Peyer's patch (tissue), 4 donors: ENCODE data around the gene GID8.

Experiments
- POLR2A ChIP-seq, 2 donors: fragments of 450-650 bp; IDR thresholded peaks; one replicate each; pipeline ENCODE4 v1.5.1; 2017; ENCODE audit warnings: antibody characterized with exemption in 2 of 2, mild to moderate bottlenecking in 2 of 2, moderate library complexity in 2 of 2
- TF ChIP-seq, protein P1 (sequence below), 6 experiments: fragments of 450-650 bp in 4 of 6; fragments of 200-600 bp in 2 of 6; sonication (generic) in 1 of 6; IDR thresholded peaks; one replicate each; pipeline ENCODE4 v1.5.1; 2017 to 2019; ENCODE audit warnings: antibody characterized with exemption in 6 of 6, mild to moderate bottlenecking in 3 of 6, moderate library complexity in 1 of 6

DNA sequence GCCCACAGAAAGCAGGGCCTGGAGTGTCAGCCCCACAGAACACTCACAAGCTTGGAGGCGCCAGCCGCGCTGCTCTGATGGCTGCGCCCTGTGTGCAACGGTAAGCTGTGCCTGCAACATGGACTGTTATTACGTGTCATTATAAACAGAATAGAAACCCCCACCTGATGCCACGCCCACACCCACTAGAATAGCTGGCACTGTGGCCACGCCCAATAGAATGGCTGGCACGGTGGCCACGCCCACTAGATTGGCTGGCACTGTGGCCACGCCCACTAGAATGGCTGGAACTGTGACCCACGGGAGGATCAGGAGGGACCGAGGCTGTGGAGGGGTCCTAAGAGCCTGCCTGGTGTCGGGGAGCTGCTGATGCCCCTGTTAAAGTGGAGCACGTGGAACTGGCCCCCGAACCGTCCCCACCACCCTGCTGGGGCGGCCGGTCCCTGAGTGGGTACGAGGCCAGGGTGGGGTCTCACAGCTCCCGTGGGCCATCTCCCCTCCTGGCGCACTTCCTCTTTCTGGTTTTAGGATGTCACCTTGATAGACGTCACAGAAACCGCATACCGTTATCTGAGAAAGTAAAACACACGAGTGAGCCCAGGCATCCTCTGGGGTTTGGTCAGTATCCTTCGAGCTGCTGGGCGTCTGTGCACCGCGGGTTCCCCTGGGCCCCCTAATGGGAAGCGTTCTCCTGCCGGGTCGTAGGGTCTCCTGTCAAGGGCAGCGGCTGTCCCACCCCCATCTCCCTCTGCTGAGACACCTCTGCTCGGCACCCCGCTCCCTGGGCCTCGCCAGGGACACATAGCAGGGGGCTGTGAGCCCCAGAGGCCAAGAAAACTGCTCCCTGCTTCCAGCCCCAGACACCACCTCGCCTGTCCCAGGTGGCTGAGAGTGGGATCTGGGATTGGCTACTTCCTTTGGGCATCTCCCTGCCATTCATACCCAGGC, 39.9 kb downstream of the GID8 start:
- TF ChIP-seq, protein P1, sequence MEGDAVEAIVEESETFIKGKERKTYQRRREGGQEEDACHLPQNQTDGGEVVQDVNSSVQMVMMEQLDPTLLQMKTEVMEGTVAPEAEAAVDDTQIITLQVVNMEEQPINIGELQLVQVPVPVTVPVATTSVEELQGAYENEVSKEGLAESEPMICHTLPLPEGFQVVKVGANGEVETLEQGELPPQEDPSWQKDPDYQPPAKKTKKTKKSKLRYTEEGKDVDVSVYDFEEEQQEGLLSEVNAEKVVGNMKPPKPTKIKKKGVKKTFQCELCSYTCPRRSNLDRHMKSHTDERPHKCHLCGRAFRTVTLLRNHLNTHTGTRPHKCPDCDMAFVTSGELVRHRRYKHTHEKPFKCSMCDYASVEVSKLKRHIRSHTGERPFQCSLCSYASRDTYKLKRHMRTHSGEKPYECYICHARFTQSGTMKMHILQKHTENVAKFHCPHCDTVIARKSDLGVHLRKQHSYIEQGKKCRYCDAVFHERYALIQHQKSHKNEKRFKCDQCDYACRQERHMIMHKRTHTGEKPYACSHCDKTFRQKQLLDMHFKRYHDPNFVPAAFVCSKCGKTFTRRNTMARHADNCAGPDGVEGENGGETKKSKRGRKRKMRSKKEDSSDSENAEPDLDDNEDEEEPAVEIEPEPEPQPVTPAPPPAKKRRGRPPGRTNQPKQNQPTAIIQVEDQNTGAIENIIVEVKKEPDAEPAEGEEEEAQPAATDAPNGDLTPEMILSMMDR (IDR thresholded peaks at IDR 0.05): no peak
- no peak for TF ChIP-seq POLR2A (IDR thresholded peaks at IDR 0.05)
